SK-N-SH treated with all-trans-retinoic acid at 6 μM for 48 hours (cell line): ENCODE measurements around the gene RAD51B.

ENCODE experiments used
- CSRNP3 ChIP-seq: fragments of 250-450 bp; sonication (Bioruptor Pico); IDR thresholded peaks from 2 replicates; pipeline ENCODE4 v1.5.1; 2021; ENCODE audit warnings: mild to moderate bottlenecking, moderate library complexity
- POU6F1 ChIP-seq: fragments of 250-450 bp; sonication (Bioruptor Pico); IDR thresholded peaks from 2 replicates; pipeline ENCODE4 v1.8.0; 2021; ENCODE audit warnings: low read depth, mild to moderate bottlenecking, moderate library complexity, borderline replicate concordance

- TF ChIP-seq CSRNP3 (CRISPR knock-in tag) (no peak), POU6F1 (CRISPR knock-in tag) (no peak)
Measured at GRCh38 chr14:67800743-67801142, 18.8 kb upstream of the RAD51B start.
